Nephron (organoid): ENCODE data around the gene PCDHGA1.

Experiments
- H3K27ac Mint-ChIP-seq, 3 experiments: 2 replicates each; pipeline ENCODE4 v1.8.0; 2020; ENCODE audit warnings: mixed read lengths in 3 of 3, mild to moderate bottlenecking in 2 of 3, moderate library complexity in 1 of 3
- H3K27me3 Mint-ChIP-seq: 2 replicates; pipeline ENCODE4 v1.8.0; 2021; ENCODE audit warnings: low read depth, mild to moderate bottlenecking, moderate library complexity, mixed read lengths
- H3K36me3 Mint-ChIP-seq: 2 replicates; pipeline ENCODE4 v1.8.0; 2020; ENCODE audit warnings: low read depth, mixed read lengths
- H3K4me1 Mint-ChIP-seq: 2 replicates; pipeline ENCODE4 v1.8.0; 2020; ENCODE audit warnings: mixed read lengths
- H3K4me3 Mint-ChIP-seq, 3 experiments: 2 replicates each; pipeline ENCODE4 v1.8.0; 2020; ENCODE audit warnings: mild to moderate bottlenecking in 3 of 3, mixed read lengths in 3 of 3, moderate library complexity in 2 of 3
- H3K9me3 Mint-ChIP-seq: 2 replicates; pipeline ENCODE4 v1.8.0; 2020; ENCODE audit warnings: mixed read lengths
- TF ChIP-seq, protein P1 (sequence below), 3 experiments: fragments of 200-600 bp; sonication (generic); IDR thresholded peaks; one replicate each; pipeline ENCODE4 v1.5.0; 2021; ENCODE audit warnings: antibody characterized with exemption in 3 of 3; ENCODE audit not compliant: unreplicated experiment in 3 of 3

PCDHGA1 gene

DNA sequence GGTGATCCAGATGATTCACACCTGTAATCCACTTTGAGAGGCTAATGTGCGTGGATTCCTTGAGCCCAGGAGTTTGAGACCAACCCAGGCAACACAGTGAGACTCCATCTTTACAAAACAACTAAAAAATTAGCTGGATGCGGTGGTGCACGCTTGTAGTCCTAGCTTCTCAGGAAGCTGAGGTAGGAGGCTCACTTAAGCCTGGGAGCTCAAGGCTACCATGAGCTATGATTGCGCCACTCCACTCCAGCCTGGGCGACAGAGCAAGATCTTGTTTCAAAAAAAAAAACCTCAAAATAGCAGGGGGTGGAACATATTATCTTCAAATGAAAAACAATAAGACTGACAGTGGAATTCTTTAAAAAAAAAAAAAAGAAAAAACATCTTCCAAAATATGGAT, 217.6 kb downstream of the PCDHGA1 start:
- peaks cover 43% of the 10 kb centered on the region for H3K9me3 Mint-ChIP-seq

DNA sequence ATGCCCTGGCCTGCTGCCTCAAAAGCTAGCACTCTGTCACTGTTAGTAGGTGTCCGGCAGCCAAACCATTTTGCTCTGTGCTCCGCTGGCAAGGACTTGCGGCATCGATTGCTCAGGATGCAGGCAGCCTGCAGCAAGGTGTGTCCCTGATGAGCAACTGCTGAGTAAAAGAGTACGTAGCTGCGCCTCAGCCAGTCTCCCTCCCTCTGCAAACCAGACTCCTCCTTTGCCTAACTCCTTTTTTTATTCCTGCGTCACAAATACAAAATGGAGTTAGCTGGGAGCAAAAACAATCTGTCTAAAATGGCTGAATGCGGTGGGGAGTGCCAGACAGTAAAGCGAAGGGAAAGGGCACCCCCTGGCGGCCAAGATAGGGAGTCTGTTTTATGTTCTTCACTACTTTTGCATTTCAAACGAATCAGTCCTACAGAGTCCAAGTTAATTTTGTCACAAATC, 227.4 kb downstream of the PCDHGA1 start:
- H3K9me3 Mint-ChIP-seq: peaks cover 10% of the 10 kb centered on the region
- TF ChIP-seq, protein P1, sequence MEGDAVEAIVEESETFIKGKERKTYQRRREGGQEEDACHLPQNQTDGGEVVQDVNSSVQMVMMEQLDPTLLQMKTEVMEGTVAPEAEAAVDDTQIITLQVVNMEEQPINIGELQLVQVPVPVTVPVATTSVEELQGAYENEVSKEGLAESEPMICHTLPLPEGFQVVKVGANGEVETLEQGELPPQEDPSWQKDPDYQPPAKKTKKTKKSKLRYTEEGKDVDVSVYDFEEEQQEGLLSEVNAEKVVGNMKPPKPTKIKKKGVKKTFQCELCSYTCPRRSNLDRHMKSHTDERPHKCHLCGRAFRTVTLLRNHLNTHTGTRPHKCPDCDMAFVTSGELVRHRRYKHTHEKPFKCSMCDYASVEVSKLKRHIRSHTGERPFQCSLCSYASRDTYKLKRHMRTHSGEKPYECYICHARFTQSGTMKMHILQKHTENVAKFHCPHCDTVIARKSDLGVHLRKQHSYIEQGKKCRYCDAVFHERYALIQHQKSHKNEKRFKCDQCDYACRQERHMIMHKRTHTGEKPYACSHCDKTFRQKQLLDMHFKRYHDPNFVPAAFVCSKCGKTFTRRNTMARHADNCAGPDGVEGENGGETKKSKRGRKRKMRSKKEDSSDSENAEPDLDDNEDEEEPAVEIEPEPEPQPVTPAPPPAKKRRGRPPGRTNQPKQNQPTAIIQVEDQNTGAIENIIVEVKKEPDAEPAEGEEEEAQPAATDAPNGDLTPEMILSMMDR (IDR thresholded peaks at IDR 0.05; ENCODE audit: unreplicated experiment in 3 of 3): peak; percentile 81 to 82 (median 82)
- H3K27ac Mint-ChIP-seq: peak overlapping the region; percentile 97 to 100 (median 100)
- peaks cover 75% of the 10 kb centered on the region for H3K36me3 Mint-ChIP-seq
- peaks cover 42% of the 10 kb centered on the region for H3K4me1 Mint-ChIP-seq
- H3K27me3 Mint-ChIP-seq: no peaks in the 10 kb centered on the region
- H3K4me3 Mint-ChIP-seq: peak overlapping the region; percentile 45 to 77 (median 65)

More for the DNA sequence above, 217.6 kb downstream of the PCDHGA1 start:
- peaks cover 91% of the 10 kb centered on the region for H3K36me3 Mint-ChIP-seq
- no peaks in the 10 kb centered on the region for H3K27me3 Mint-ChIP-seq
- TF ChIP-seq, protein P1 (IDR thresholded peaks at IDR 0.05; ENCODE audit: unreplicated experiment in 3 of 3): no peak
- H3K4me1 Mint-ChIP-seq: no peaks in the 10 kb centered on the region
- no peak overlapping the region for H3K4me3 Mint-ChIP-seq
- H3K27ac Mint-ChIP-seq: no peak overlapping the region

DNA sequence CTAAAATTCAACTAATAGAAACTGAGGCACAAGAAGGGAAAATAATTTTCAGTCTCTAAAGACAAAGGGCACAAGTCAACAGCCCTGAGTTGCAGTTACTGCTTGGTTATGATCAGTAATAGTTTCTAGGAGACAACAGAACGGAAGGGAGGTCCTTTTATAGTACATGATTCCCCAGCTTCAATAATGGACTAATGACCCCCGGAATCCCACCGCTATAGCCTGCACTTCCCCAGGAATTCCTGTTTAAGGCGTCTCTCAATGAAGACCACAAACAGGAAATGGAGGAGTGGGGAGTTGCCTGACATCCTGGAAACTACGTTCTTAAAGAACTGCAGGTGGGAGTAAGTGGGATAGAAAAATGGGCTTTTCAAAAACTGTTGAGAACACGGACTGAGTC, 227.8 kb downstream of the PCDHGA1 start:
- peaks cover 42% of the 10 kb centered on the region for H3K4me1 Mint-ChIP-seq
- peak overlapping the region; percentile 45 to 77 (median 65) for H3K4me3 Mint-ChIP-seq
- peaks cover 10% of the 10 kb centered on the region for H3K9me3 Mint-ChIP-seq
- H3K36me3 Mint-ChIP-seq: peaks cover 79% of the 10 kb centered on the region
- H3K27me3 Mint-ChIP-seq: no peaks in the 10 kb centered on the region
- H3K27ac Mint-ChIP-seq: peak overlapping the region; percentile 97 to 100 (median 100)
- TF ChIP-seq, protein P1 (IDR thresholded peaks at IDR 0.05; ENCODE audit: unreplicated experiment in 3 of 3): no peak

DNA sequence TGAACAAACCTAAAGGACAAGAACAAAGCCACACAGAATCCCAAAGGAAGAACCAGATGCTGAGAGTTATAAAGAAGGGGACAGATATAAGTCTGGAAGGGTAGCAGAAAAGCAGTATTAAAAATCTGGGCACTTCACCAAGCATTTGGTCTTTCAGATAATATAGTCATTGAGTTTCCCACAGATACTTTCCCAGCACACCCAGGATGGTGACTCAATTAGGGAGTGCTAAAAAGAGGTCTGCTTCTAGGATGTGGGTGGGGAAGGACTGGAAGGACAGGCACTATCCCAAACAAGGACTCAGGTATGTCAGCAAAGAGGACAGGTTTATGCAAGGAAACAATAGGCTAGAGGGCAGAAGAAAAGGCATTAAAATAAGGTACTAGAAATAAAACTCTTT, 229.1 kb downstream of the PCDHGA1 start:
- TF ChIP-seq, protein P1 (IDR thresholded peaks at IDR 0.05; ENCODE audit: unreplicated experiment in 3 of 3): no peak
- peaks cover 10% of the 10 kb centered on the region for H3K9me3 Mint-ChIP-seq
- peak overlapping the region; percentile 48 to 70 (median 51) for H3K4me3 Mint-ChIP-seq

DNA sequence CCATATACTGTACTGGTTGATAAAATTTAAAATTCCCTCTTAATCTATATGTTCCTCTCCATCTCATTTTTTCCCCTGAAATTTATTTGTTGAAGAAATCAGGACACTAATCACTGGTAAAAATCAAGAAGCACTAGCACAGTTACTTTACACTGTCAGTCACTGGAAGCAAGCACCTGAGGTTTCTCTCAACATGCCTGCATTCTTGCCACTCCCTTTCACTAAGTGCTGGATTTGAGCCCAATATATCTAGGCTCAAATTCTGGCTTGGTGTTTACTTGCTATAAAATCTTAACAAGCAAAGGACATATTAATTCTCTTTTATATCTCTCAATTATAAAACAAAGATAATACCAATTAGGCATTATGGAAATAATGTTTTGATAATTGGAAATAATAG, 229.8 kb downstream of the PCDHGA1 start:
- TF ChIP-seq, protein P1 (IDR thresholded peaks at IDR 0.05; ENCODE audit: unreplicated experiment in 3 of 3): no peak
- peaks cover 75% of the 10 kb centered on the region for H3K36me3 Mint-ChIP-seq
- H3K9me3 Mint-ChIP-seq: peaks cover 10% of the 10 kb centered on the region
- peaks cover 50% of the 10 kb centered on the region for H3K4me1 Mint-ChIP-seq
- H3K27ac Mint-ChIP-seq: peak overlapping the region; percentile 97 to 100 (median 100)
- H3K27me3 Mint-ChIP-seq: no peaks in the 10 kb centered on the region
- peak overlapping the region in 2 of 3 experiments; percentile 61 to 76 for H3K4me3 Mint-ChIP-seq

More for the DNA sequence above, 229.1 kb downstream of the PCDHGA1 start:
- Mint-ChIP-seq H3K36me3 (peaks cover 80% of the 10 kb centered on the region), H3K27me3 (no peaks in the 10 kb centered on the region), H3K27ac (peak overlapping the region; percentile 97 to 100 (median 100)), H3K4me1 (peaks cover 50% of the 10 kb centered on the region)
